Transverse colon (tissue), 4 donors: ENCODE data around the gene CHST1. TPM values are rescaled to one million over a fixed set of nuclear protein-coding genes. Genes with fewer than 3 reads are reported as not detected.

ENCODE experiments used
- DNase-seq: peaks from one replicate; pipeline ENCODE4 v3.0.0-alpha.2; 2019
- H3K27ac ChIP-seq, 4 donors: fragments of 200-600 bp; sonication (generic); 2 replicates each; pipeline ENCODE4 v1.5.1; 2016 to 2018; ENCODE audit warnings: inconsistent platforms in 4 of 4
- H3K27me3 ChIP-seq: fragments of 200-600 bp; sonication (generic); 2 replicates; pipeline ENCODE4 v1.5.1; 2017; ENCODE audit warnings: inconsistent platforms
- H3K36me3 ChIP-seq, 4 donors: fragments of 200-600 bp; sonication (generic); 2 replicates each; pipeline ENCODE4 v1.5.1; 2017 to 2019; ENCODE audit warnings: inconsistent platforms in 4 of 4
- H3K4me1 ChIP-seq, 4 donors: fragments of 200-600 bp; sonication (generic); 2 replicates each; pipeline ENCODE4 v1.5.1; 2017 to 2020; ENCODE audit warnings: inconsistent platforms in 4 of 4
- H3K4me3 ChIP-seq, 4 donors: fragments of 200-600 bp; sonication (generic); 1 replicate in 1 of 4; 2 replicates in 3 of 4; pipeline versions ENCODE4 v1.5.1 to v1.6.1; 2017 to 2019; ENCODE audit warnings: inconsistent platforms in 4 of 4
- H3K9me3 ChIP-seq, 2 donors: fragments of 200-600 bp; sonication (generic); 2 replicates each; pipeline ENCODE4 v1.5.1; 2017 to 2019; ENCODE audit warnings: inconsistent platforms in 2 of 2
- CTCF ChIP-seq, 5 experiments: fragments of 200-600 bp in 3 of 5; fragments of 450-650 bp in 2 of 5; sonication (generic) in 3 of 5; IDR thresholded peaks; 1 replicate in 2 of 5; 2 replicates in 3 of 5; pipeline ENCODE4 v1.5.1; 2016 to 2017; ENCODE audit warnings: antibody characterized with exemption in 5 of 5, inconsistent platforms in 3 of 5, mild to moderate bottlenecking in 2 of 5, moderate library complexity in 1 of 5
- EP300 ChIP-seq: sonication (generic); formaldehyde crosslinking; IDR thresholded peaks from one replicate; pipeline ENCODE4 v1.6.1; 2017; ENCODE audit warnings: antibody characterized with exemption, low read depth
- POLR2A ChIP-seq: fragments of 450-650 bp; IDR thresholded peaks from one replicate; pipeline ENCODE4 v1.6.1; 2016; ENCODE audit warnings: antibody characterized with exemption, mild to moderate bottlenecking, moderate library complexity
- POLR2AphosphoS5 ChIP-seq, 3 donors: sonication (generic); formaldehyde crosslinking; IDR thresholded peaks; one replicate each; pipeline ENCODE4 v1.6.1; 2016; ENCODE audit warnings: antibody characterized with exemption in 3 of 3
- WGBS, 2 donors: methylation state at CpG; one replicate each; pipeline ENCODE4 v1.1.5; 2018; ENCODE audit warnings: low coverage in 1 of 2; 5-methylcytosine and 5-hydroxymethylcytosine counted together
- in situ Hi-C, 4 donors: fragments of 200-750 bp; cut with MboI; loops; one replicate each; pipeline versions ENCODE4 v1.15.0 to v1.15.1; 2017; ENCODE audit warnings: low sequenced_read_pairs in 3 of 4, low pct_ligation_motif_present in 1 of 4, low pct_unique_long_range_greater_than_20kb in 1 of 4
- intact Hi-C: fragments of 100-400 bp; cut with DNase I; formaldehyde crosslinking; loops from one replicate; pipeline ENCODE4 v1.15.1; 2023; ENCODE audit warnings: low total_unique reads
- total RNA-seq, 4 donors: library from RNA; depleted of rRNA; stranded (reverse); fragments of >200 nt; gene quantifications; one replicate each; pipeline ENCODE4 v1.1.0, GENCODE V29; 2016

CHST1 gene
- total RNA-seq, 4 donors from 2014 or later, result 0.27 to 1.9 (median 0.76) TPM

- TF ChIP-seq POLR2AphosphoS5 (IDR thresholded peaks at IDR 0.05) (no peak), POLR2A (no peak), EP300 (no peak), CTCF (IDR thresholded peaks at IDR 0.05) (no peak)
- no peak for DNase-seq
- H3K9me3 ChIP-seq, result no peaks in the 10 kb centered on the region
- H3K4me1 ChIP-seq, result peaks cover 12 to 24% (median 16%) of the 10 kb centered on the region in 4 donors
- peaks cover 94% of the 10 kb centered on the region for H3K27me3 ChIP-seq
- in situ Hi-C loops, result loop anchor here in 2 of 4 donors (25.0 kb wide), 1 partner anchor 301 kb away; no protein-coding TSS in a partner anchor
- 40 to 43% methylated on average over 1 to 14 of the region's 14 CpGs for WGBS, 2 donors
- H3K27ac ChIP-seq, result no peak overlapping the region
- no peak overlapping the region for H3K4me3 ChIP-seq
- intact Hi-C loops, result no loop called here
- H3K36me3 ChIP-seq, result no peaks in the 10 kb centered on the region
These were observed 2.5 kb downstream of the CHST1 start for GRCh38 chr11:45662665-45663485.

- intact Hi-C loops (no loop called here), in situ Hi-C loops (loop anchor here in 2 of 4 donors (25.0 kb wide), 1 partner anchor 300 kb away; no protein-coding TSS in a partner anchor)
- Histone ChIP-seq H3K4me3 (no peak overlapping the region), H3K36me3 (no peaks in the 10 kb centered on the region), H3K9me3 (no peaks in the 10 kb centered on the region), H3K27ac (no peak overlapping the region), H3K27me3 (peaks cover 92% of the 10 kb centered on the region), H3K4me1 (peaks cover 12 to 24% (median 16%) of the 10 kb centered on the region in 4 donors)
- WGBS, 2 donors, result 66% methylated on average over 5 of the region's 5 CpGs; no CpG with 5 or more reads in 1 of the 2 donors
- TF ChIP-seq EP300, result no peak
- TF ChIP-seq POLR2A, result no peak
- no peak for TF ChIP-seq CTCF (IDR thresholded peaks at IDR 0.05)
- TF ChIP-seq POLR2AphosphoS5 (IDR thresholded peaks at IDR 0.05), result no peak
- no peak for DNase-seq
These were observed 3.2 kb downstream of the CHST1 start for GRCh38 chr11:45662096-45662664.

- Histone ChIP-seq H3K36me3 (no peaks in the 10 kb centered on the region), H3K9me3 (no peaks in the 10 kb centered on the region), H3K27me3 (peaks cover 90% of the 10 kb centered on the region), H3K27ac (no peak overlapping the region), H3K4me1 (peaks cover 12 to 24% (median 16%) of the 10 kb centered on the region in 4 donors), H3K4me3 (no peak overlapping the region)
- no peak for DNase-seq
- in situ Hi-C loops, result loop anchor here in 2 of 4 donors (25.0 kb wide), 1 partner anchor 299 kb away; no protein-coding TSS in a partner anchor
- WGBS, 2 donors, result 55 to 79% methylated on average over 3 to 7 of the region's 7 CpGs
- TF ChIP-seq CTCF (IDR thresholded peaks at IDR 0.05) (no peak), POLR2AphosphoS5 (IDR thresholded peaks at IDR 0.05) (no peak), POLR2A (no peak), EP300 (no peak)
- intact Hi-C loops, result no loop called here
These were observed 3.9 kb downstream of the CHST1 start for GRCh38 chr11:45661439-45662055.
